GM11168 (cell line): ENCODE results near the gene NUDT14.

Experiments
- in situ Hi-C: fragments of 300-500 bp; cut with MboI; formaldehyde crosslinking; loops from one replicate; pipeline ENCODE4 v1.12.0; 2022; ENCODE audit warnings: low sequenced_read_pairs; ENCODE audit not compliant: unreplicated experiment

The NUDT14 gene

GRCh38 chr14:105181549-105182295 lies 610 bp upstream of the NUDT14 start:
- in situ Hi-C loops: no loop called here

DNA sequence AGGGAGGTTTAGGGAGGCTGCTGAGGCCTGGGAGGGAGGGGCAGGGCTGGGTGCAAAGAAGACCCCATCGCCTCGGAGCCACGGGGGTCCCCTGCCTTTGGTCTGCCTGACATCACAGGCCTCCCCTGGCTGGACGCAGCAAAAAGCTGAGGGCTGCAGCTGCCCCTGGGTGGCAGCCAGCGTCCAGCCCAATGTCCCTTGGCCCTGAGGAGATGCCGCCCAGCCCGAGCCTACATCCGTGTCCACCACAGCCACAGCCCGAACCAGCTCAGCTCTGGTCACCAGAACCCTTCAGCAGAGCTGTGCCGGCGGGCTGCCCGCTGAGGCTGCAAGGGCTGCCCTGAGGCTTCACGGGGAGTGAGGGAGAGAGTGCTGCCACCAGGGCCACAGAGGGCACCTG lies 1.9 kb downstream of the NUDT14 start:
- in situ Hi-C loops: no loop called here

DNA sequence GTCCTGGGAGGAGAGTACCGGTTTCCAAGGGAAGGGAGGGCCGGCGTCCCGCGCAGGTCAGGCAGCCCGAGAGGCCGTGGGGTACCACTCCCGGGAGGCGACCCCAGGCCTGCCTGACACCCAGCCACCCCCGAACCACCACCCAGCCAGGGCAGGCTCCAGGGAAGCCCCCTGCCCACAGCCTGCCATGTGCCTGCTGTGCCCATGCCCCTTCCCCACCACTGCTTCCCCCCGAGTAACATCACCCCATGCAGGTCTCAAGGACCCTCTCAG lies 2.3 kb downstream of the NUDT14 start:
- in situ Hi-C loops: no loop called here

DNA sequence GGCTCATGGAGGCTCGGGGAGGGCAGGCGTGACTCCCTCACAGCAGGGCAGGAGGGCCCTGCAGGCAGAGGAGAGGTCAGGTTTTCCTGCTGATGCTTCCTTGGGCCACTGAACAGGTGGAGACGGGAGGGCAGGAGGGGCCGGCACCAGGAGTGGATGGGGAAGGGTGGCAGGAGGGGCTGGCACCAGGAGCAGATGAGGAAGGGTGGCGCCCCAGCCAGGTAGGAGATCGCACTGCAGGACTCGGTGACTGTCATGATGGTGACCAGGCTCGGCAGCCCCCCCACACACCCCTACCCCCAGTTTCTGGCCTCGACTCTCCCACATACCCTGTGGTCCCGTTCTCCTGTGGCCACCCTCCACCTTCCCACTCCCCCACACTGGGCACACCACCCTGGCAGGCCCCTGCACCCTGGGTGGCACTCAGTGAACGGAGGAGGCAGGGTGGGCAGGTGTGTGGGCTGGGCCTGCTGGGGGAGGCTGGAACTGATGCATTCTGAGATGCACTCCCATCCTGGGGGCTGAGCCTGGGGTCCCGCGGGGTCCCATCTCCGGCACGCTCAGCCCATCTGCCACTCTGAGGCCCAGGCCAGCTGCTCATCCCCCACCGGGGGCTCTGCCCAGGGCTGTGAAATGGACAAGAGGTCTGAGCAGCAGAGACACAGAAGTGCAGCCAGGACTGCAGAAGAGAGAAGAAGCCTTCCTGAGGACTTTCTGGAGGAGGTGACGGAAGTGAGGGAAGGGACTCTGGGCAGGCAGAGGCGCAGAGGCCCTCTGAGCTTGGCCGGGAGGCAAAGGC lies 2.8 kb downstream of the NUDT14 start:
- in situ Hi-C loops: no loop called here

DNA sequence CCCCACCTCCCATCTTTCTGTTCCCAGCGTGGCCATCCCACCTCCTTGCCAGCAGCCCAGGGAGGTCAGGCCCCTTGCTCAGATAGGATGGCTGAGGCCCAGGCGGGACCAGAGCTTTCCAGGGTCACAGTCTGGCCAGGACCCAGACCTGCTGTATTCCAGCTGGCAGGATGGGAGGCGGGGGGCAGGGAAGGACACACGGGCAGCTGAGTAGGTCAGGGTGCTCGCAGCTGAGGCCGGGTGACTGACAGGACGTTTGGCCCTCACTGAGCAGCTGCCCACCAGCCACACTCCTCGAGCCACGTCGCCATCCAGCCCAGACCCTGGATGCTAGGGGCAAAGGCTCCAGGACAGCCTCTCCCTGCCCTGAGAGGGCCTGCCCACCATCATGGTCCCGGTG lies 4.0 kb downstream of the NUDT14 start:
- in situ Hi-C loops: no loop called here

DNA sequence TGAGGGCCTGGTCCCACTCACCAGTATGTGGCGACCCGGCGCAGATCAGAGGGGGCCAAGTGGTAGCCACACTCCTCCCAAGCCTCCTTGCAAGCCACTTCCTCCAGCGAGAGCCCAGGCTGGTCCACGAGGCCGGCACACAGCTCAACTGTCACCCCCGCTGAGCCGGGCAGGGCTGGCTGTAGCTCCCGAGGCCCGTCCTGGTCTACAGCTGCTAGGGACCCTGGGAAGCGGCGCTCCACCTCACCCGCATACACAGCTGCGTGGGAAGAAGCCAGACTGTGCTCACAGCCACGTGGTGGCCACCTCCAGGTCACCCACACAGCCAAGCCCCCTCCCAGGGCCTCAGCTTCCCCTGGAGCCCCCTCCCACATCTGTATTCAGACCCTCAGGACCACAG lies 4.6 kb downstream of the NUDT14 start:
- in situ Hi-C loops: no loop called here

DNA sequence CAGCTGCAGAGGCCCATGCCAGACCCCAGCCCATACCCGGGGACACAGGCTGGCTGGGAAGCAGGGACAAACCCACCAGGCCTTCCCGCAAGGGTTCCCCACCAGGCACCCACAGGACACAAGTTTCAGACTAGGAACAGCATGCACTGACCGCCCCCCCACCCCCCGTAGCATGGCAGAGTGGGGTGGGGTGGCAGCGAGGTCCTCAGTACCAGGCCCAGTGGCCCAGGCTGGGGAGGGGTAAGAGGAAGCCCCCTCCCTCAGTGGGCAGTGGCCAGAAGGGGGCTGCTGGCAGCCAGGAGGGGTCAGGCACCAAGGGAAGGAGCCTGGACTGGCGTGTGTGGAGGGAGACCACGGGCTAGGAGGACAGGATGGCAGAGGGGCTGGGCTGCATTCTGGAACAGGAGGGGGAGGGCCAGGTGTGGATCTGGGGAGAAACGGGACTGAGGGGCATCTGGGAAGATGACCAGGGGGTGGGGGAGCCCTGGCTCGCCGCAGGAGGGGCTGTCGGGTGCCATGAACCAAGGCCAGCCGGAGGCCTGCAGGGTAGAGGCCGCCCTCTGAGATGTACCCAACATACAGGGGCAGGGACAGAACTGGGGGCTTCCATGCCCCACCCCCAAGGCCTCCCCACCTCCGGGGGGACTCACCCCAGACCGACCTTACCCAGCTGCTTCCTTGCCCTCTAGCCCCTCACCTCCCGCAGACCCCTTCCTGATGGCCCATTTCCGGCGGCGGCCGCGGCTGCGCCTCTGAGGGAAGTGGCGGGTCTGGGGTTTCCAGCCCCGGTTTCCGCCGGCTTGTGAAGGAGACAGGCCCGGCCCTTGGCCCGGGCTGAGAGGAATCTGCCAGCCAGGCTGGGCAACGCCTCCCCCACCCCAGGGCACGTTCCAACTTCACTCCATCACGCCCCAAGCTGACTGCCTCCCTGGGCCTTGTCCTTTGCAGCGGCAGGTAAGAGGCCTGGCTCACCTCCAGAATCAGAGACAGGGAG lies 6.9 kb downstream of the NUDT14 start:
- in situ Hi-C loops: no loop called here

GRCh38 chr14:105173145-105173544 lies 8.0 kb downstream of the NUDT14 start:
- in situ Hi-C loops: no loop called here

GRCh38 chr14:105172476-105172875 lies 8.6 kb downstream of the NUDT14 start:
- in situ Hi-C loops: no loop called here

DNA sequence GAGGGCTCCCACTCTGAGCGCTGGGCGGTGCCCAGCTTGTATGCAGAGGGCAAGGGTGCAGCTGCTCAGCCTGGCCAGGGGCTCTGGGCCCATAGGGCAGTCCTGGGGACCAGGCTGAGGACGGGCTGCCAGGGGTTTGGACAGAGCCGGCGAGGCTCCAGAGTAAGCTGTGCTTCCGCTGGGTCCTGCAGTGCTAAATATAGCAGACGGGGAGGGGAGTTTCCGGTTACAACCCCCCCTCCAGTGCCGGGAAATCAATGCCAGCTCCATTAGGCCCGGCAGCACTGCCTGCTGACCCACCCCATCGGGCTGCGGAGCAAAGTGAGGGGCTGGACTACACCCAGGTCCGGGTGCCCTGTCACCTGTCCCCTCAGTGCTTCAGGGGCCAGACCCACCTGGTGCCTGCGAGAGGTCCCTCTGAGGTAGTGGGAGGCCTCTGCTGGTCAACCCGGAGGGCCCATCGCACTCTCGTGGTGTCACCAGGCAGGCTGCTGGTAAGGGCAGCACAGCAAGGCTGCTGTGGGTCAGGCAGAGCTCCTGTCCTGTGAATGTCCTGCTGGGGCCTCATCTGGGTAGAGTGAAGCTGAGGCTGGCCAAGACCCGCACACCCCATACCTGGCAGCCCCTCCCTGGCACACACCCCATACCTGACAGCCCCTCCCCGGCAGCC lies 10.0 kb downstream of the NUDT14 start:
- in situ Hi-C loops: no loop called here

DNA sequence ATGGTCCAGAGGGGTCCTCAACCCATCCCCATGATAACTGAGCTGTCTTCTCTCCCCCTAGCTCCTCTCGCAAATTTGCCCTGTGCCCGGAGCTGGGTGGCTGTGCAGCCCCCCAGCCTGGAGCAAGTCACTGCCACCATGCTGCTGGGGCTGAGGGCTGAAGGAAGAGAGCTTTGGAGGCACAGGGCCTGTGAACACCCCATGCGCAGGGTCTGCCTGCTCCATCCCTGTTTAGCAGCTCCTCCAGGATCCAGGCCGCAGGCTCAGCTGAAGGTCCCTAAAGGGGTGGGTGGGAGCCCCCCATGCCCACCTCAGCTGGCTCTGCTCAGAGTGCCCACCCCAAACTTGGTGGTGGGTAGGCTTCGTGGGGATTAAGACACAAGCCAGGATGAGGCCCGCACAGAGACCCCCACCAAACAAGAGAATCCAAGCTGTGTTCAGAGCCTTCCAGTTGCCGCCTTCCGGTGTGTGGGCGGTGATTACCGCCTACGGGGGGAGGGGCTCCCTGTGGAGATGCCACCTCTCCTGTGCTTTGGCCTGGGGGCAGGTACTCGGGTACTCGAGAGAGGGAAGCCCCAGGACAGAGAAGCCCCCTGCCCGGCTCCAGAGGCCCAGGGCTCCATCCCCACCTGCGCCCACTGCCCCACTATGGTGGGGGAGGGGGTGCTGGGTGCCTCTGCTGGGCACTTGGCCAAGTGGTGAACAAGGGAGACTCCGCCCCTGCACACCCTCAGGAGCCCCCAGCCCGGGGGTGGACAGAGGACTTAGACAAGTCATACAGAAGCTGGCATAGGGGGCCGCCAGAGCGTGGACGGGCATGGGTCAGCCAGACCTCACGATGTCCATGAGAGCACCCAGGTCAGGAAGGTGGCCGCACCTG lies 11.1 kb downstream of the NUDT14 start:
- in situ Hi-C loops: no loop called here

DNA sequence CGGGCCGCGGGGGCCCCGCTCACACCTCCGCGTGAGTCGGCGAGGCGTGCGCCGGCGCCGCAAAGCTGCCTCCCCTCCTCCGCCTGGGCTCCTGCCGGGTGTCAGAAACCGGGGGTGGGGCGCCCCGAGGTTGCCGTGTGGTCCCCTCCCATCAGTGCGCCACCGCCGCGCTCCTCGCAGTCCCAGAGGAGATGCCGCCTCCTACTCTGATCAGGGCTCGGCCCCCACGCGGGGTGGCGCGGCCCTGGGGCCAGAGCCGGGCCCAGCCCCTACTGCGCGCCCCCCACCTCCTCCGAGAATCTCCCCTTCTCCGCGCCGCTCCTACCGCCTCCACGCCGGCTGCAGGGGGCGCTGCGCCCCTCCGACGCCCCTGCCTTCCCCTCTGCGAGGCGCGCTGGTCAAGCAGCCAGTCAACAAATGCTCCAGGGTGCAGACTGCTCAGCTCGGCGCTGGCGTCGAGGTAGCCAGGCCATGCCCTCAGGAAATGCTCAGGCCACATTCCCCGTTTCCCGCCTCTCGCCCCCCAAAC lies 12.1 kb downstream of the NUDT14 start:
- in situ Hi-C loops: no loop called here

- in situ Hi-C loops: no loop called here
These were observed 12.6 kb downstream of the NUDT14 start, which contains the start of gene JAG2 for GRCh38 chr14:105168496-105168978. Gene JAG2, minus strand, starts transcription at chr14:105168776. Its CDS starts 356 bp downstream, at chr14:105168420.

- in situ Hi-C loops: no loop called here
These were observed 13.1 kb downstream of the NUDT14 start for GRCh38 chr14:105168093-105168420.

DNA sequence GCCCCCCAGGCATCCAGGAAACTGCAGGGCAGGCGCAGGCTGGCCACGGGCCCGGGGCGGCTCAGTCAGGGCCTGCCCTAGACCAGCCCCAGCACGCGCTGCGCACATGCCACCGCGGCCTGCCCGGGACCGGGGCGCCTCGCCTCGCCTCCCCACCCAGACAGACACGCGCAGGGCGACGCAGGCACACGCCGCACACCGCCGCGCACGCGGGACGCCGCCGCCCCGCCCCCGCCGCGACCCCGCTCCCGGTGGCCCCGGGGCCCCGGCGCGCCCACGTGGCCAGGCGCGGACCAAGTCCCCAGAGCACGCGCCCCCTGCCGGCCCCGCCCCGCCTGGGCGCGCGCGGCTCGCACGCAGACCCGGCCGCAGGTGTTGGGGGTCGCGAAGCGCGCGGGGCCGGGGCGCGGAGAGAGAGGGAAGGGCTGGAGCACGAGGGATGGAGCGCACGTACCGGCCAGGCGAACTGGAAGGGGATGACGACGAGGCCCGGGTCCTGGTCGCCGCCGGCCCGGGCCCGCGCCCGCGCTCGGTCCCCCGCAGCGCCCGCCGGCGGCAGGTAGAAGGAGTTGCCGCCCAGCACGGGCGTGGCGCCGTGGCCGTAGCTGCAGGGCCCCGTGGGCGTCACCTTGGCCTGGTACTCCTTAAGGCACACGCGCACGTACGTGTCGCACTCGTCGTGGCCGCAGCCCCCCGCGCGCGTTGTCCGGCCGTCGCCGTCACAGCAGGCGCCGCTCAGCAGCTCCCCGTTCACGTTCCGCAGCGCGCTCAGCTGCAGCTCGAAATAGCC lies 13.6 kb downstream of the NUDT14 start:
- in situ Hi-C loops: no loop called here

DNA sequence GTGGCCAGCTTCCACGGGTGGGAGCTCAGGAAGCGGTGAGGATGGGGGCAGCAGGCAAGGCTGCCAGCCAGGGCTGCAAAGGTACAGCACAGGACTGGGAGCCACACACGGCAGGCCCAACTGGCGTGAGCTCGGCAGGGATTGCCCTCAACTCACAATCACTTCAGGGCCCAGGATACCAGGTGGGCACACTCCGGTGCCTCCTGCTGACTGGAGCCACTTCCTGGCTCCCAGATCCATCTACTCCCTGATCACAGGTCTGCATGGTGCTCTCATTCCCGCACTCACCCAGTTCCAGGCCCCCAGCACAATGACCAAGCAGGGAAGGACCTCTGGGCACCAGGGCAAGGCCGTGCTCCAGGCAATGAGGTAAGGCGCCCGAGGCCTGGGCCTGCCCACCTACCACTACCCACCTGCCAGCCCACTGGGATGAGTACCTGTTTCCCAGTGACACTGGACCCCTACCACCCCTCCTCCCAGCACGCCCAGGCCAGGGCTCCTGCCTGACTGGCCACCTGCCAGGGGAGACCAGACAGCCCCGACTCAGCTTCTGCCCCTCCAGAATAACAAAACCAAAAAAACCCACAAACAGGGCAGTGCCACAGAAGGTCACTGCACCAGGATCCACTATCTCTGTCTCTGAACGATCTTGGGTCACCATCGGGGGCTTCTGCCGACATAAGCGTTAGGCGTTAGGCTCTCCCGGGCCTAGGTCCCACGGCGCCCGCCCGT lies 14.4 kb downstream of the NUDT14 start:
- in situ Hi-C loops: no loop called here

DNA sequence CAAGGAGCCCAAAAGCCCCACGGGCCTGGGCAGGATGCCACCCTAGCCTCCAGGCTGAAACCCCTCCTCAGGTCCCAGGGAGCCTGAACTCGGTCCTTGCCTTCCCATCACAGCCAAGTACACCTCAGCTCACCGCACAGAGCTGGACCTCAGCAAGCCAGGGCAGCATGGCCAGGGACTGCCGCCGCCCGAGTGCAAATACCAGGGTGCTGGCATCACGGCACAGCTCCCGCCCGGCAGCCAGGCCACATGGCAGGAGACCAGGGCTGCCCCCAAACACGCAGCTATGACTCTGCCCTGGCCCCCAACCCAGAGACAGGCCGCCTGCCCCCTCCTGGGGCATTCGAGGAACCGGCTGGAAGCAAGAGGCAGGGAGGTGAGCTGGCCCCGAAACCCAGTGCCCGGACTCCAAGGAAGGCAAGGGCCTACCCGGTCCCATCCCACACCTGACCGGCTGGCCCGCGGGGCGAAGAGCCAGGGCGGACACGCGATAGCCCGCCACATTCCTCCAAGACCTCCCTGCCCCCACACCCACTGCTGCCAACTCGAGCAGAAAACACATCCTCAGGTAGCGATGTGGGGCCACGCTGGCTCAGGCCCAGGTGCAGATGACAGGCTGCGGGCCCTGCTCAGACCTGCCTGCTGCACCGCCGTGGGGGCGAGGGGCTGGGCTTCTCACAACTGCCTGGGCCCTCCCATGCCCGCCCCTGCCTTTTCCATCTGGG lies 15.2 kb downstream of the NUDT14 start:
- in situ Hi-C loops: no loop called here
